MCF 10A (cell line): ENCODE data around the gene WWOX. TPM values are rescaled to one million over a fixed set of nuclear protein-coding genes. Genes with fewer than 3 reads are reported as not detected.

Source experiments
- BruUV-seq: library from RNA; stranded (reverse); fragments of 400-500 nt; replicated peaks from 2 replicates; lab custom pipeline; 2021; lab: Mats Ljungman, UMichigan
- CTCF ChIA-PET: fragments of 300-600 bp; sonication (Branson Sonifier 250); formaldehyde crosslinking; extraction: SDS; loops from one replicate; lab custom pipeline; 2021; ENCODE audit warnings: antibody characterized with exemption, inconsistent platforms; lab: Yijun Ruan, JAX
- POLR2A ChIA-PET: fragments of 300-600, 350-650 bp; sonication (Branson Sonifier 250); formaldehyde crosslinking; extraction: SDS; loops from one replicate; lab custom pipeline; 2020; ENCODE audit warnings: antibody characterized with exemption, inconsistent platforms; lab: Yijun Ruan, JAX
- DNase-seq: peaks from one replicate; pipeline ENCODE4 v3.0.0-alpha.2; 2018; ENCODE audit not compliant: unreplicated experiment
- H3K27ac Mint-ChIP-seq: one replicate; pipeline ENCODE4 v1.8.0; 2022; ENCODE audit warnings: mild to moderate bottlenecking, low read depth, mixed read lengths; ENCODE audit not compliant: unreplicated experiment
- H3K27me3 Mint-ChIP-seq: one replicate; pipeline ENCODE4 v1.8.0; 2022; ENCODE audit warnings: mixed read lengths; ENCODE audit not compliant: insufficient read depth, unreplicated experiment
- H3K36me3 Mint-ChIP-seq: one replicate; pipeline ENCODE4 v1.8.0; 2022; ENCODE audit warnings: mild to moderate bottlenecking, moderate library complexity, mixed read lengths; ENCODE audit not compliant: insufficient read depth, unreplicated experiment
- H3K4me1 Mint-ChIP-seq: one replicate; pipeline ENCODE4 v1.8.0; 2022; ENCODE audit warnings: mixed read lengths; ENCODE audit not compliant: insufficient read depth, unreplicated experiment
- H3K4me3 Mint-ChIP-seq: one replicate; pipeline ENCODE4 v1.8.0; 2022; ENCODE audit warnings: mild to moderate bottlenecking, moderate library complexity, mixed read lengths; ENCODE audit not compliant: unreplicated experiment
- H3K9me3 Mint-ChIP-seq: one replicate; pipeline ENCODE4 v1.8.0; 2022; ENCODE audit warnings: mixed read lengths; ENCODE audit not compliant: unreplicated experiment
- CTCF ChIP-seq: fragments of 200-600 bp; IDR thresholded peaks from one replicate; pipeline ENCODE4 v1.8.0; 2022; ENCODE audit warnings: antibody characterized with exemption, mild to moderate bottlenecking; ENCODE audit not compliant: unreplicated experiment
- intact Hi-C: fragments of 100-400 bp; cut with micrococcal nuclease; formaldehyde crosslinking; loops from 2 replicates; pipeline ENCODE4 v1.14.1; 2022
- total RNA-seq: library from RNA; stranded (reverse); gene quantifications from 2 replicates; pipeline ENCODE4 v1.2.3, GENCODE V29; 2022

Gene WWOX
- total RNA-seq, 1 experiment from 2014 or later = 18.1 TPM

- H3K4me1 Mint-ChIP-seq = no peaks in the 10 kb centered on the region
- no peaks in the 10 kb centered on the region for H3K9me3 Mint-ChIP-seq
- ChIA-PET CTCF (interaction anchor here (1.4 kb wide), 1 partner anchor 13 kb away, joined by 7 read pairs; no protein-coding TSS in a partner anchor), POLR2A (no interaction called here)
- BruUV-seq = no TSS peak
- H3K27ac Mint-ChIP-seq = no peak overlapping the region
- intact Hi-C loops = no loop called here
- TF ChIP-seq CTCF = no peak
- no peaks in the 10 kb centered on the region for H3K36me3 Mint-ChIP-seq
- no peak for DNase-seq
- no peak overlapping the region for H3K4me3 Mint-ChIP-seq
- no peaks in the 10 kb centered on the region for H3K27me3 Mint-ChIP-seq
Measured at GRCh38 chr16:78252757-78253156, 153.3 kb downstream of the WWOX start.

- intact Hi-C loops = no loop called here
- no peaks in the 10 kb centered on the region for H3K27me3 Mint-ChIP-seq
- no peaks in the 10 kb centered on the region for H3K9me3 Mint-ChIP-seq
- no peak overlapping the region for H3K27ac Mint-ChIP-seq
- TF ChIP-seq CTCF = no peak
- no peaks in the 10 kb centered on the region for H3K36me3 Mint-ChIP-seq
- no TSS peak for BruUV-seq
- H3K4me1 Mint-ChIP-seq = no peaks in the 10 kb centered on the region
- POLR2A ChIA-PET = no interaction called here
- DNase-seq = no peak
- no peak overlapping the region for H3K4me3 Mint-ChIP-seq
- CTCF ChIA-PET = no interaction called here
Measured at GRCh38 chr16:78254841-78255240, 155.4 kb downstream of the WWOX start.

GRCh38 chr16:78256686-78257375, 157.4 kb downstream of the WWOX start:
- H3K36me3 Mint-ChIP-seq = no peaks in the 10 kb centered on the region
- no peaks in the 10 kb centered on the region for H3K9me3 Mint-ChIP-seq
- H3K4me1 Mint-ChIP-seq = no peaks in the 10 kb centered on the region
- DNase-seq = no peak
- intact Hi-C loops = no loop called here
- H3K27me3 Mint-ChIP-seq = no peaks in the 10 kb centered on the region
- BruUV-seq = no TSS peak
- CTCF ChIA-PET = interaction anchor here (0.6 kb wide), 1 partner anchor 56 kb away, joined by 7 read pairs; no protein-coding TSS in a partner anchor
- H3K4me3 Mint-ChIP-seq = no peak overlapping the region
- POLR2A ChIA-PET = no interaction called here
- no peak for TF ChIP-seq CTCF
- no peak overlapping the region for H3K27ac Mint-ChIP-seq

- Mint-ChIP-seq H3K27me3 (no peaks in the 10 kb centered on the region), H3K4me3 (no peak overlapping the region), H3K4me1 (no peaks in the 10 kb centered on the region), H3K27ac (no peak overlapping the region), H3K36me3 (no peaks in the 10 kb centered on the region), H3K9me3 (no peaks in the 10 kb centered on the region)
- no TSS peak for BruUV-seq
- CTCF ChIA-PET = no interaction called here
- intact Hi-C loops = no loop called here
- no peak for TF ChIP-seq CTCF
- no peak for DNase-seq
- POLR2A ChIA-PET = no interaction called here
Measured at GRCh38 chr16:78257376-78257728, 157.9 kb downstream of the WWOX start.
